ENCODE results near the gene EBLN2. TPM values are rescaled to one million over a fixed set of nuclear protein-coding genes. Genes with fewer than 3 reads are reported as not detected.

EBLN2 gene
- total and polyA plus RNA-seq, 2 experiments from 2014 or later: 4.7 to 9.9 TPM

DNA sequence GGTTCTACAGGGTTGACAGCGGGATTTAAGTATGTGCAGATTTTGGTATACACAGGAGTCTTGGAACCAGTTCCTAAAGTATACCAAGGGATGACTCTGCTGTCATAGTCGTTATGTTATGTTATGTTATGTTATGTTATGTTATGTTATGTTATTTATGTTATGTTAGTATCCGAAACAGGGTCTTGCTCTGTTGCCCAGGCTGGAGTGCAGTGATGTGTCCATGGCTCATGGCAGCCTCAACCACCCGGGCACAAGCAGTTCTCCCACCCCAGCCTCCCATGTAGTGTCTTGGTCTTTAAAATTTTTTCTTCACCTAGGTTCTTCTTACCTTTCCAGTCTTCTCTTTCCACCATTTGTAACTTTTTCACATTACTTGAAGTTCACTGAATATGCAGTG lies 43.2 kb upstream of the EBLN2 start (continued):
- TF ChIP-seq, protein P1, sequence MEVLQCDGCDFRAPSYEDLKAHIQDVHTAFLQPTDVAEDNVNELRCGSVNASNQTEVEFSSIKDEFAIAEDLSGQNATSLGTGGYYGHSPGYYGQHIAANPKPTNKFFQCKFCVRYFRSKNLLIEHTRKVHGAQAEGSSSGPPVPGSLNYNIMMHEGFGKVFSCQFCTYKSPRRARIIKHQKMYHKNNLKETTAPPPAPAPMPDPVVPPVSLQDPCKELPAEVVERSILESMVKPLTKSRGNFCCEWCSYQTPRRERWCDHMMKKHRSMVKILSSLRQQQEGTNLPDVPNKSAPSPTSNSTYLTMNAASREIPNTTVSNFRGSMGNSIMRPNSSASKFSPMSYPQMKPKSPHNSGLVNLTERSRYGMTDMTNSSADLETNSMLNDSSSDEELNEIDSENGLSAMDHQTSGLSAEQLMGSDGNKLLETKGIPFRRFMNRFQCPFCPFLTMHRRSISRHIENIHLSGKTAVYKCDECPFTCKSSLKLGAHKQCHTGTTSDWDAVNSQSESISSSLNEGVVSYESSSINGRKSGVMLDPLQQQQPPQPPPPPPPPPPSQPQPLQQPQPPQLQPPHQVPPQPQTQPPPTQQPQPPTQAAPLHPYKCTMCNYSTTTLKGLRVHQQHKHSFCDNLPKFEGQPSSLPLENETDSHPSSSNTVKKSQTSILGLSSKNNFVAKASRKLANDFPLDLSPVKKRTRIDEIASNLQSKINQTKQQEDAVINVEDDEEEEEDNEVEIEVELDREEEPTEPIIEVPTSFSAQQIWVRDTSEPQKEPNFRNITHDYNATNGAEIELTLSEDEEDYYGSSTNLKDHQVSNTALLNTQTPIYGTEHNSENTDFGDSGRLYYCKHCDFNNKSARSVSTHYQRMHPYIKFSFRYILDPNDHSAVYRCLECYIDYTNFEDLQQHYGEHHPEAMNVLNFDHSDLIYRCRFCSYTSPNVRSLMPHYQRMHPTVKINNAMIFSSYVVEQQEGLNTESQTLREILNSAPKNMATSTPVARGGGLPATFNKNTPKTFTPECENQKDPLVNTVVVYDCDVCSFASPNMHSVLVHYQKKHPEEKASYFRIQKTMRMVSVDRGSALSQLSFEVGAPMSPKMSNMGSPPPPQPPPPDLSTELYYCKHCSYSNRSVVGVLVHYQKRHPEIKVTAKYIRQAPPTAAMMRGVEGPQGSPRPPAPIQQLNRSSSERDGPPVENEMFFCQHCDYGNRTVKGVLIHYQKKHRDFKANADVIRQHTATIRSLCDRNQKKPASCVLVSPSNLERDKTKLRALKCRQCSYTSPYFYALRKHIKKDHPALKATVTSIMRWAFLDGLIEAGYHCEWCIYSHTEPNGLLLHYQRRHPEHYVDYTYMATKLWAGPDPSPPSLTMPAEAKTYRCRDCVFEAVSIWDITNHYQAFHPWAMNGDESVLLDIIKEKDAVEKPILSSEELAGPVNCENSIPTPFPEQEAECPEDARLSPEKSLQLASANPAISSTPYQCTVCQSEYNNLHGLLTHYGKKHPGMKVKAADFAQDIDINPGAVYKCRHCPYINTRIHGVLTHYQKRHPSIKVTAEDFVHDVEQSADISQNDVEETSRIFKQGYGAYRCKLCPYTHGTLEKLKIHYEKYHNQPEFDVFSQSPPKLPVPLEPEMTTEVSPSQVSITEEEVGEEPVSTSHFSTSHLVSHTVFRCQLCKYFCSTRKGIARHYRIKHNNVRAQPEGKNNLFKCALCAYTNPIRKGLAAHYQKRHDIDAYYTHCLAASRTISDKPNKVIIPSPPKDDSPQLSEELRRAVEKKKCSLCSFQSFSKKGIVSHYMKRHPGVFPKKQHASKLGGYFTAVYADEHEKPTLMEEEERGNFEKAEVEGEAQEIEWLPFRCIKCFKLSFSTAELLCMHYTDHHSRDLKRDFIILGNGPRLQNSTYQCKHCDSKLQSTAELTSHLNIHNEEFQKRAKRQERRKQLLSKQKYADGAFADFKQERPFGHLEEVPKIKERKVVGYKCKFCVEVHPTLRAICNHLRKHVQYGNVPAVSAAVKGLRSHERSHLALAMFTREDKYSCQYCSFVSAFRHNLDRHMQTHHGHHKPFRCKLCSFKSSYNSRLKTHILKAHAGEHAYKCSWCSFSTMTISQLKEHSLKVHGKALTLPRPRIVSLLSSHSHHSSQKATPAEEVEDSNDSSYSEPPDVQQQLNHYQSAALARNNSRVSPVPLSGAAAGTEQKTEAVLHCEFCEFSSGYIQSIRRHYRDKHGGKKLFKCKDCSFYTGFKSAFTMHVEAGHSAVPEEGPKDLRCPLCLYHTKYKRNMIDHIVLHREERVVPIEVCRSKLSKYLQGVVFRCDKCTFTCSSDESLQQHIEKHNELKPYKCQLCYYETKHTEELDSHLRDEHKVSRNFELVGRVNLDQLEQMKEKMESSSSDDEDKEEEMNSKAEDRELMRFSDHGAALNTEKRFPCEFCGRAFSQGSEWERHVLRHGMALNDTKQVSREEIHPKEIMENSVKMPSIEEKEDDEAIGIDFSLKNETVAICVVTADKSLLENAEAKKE (CRISPR knock-in tag; IDR thresholded peaks at IDR 0.05): no peak
- TF ChIP-seq ZNF331 (CRISPR knock-in tag; IDR thresholded peaks at IDR 0.05; ENCODE audit: low read depth) (no peak), CREB1 (CRISPR knock-in tag; IDR thresholded peaks at IDR 0.05; ENCODE audit: low read depth) (no peak), STAT1 (IDR thresholded peaks at IDR 0.05; ENCODE audit: unreplicated experiment) (no peak), EZH2phosphoT487 (IDR thresholded peaks at IDR 0.05; ENCODE audit: unreplicated experiment) (no peak)

GRCh38 chr3:73018790-73019441 lies 42.5 kb upstream of the EBLN2 start:
- Histone ChIP-seq H3K4me1 (ENCODE audit: insufficient read depth) (peaks cover 27% of the 10 kb centered on the region), H3K27ac (ENCODE audit: low read depth) (no peak overlapping the region), H2AFZ (no peak overlapping the region), H3K79me2 (replicated peaks; ENCODE audit: insufficient read depth) (no peaks in the 10 kb centered on the region; the same call in 1 of the 2 replicates), H3F3A (replicated peaks; ENCODE audit: low read depth) (no peaks in the 10 kb centered on the region), H3K4me3 (no peak overlapping the region), H3K4me2 (no peak overlapping the region), H3K36me3 (ENCODE audit: insufficient read depth) (no peaks in the 10 kb centered on the region), H4K20me1 (replicated peaks; ENCODE audit: insufficient read depth) (peaks cover 70% of the 10 kb centered on the region), H3K9me2 (ENCODE audit: insufficient read depth) (no peaks in the 10 kb centered on the region), H3K27me3 (ENCODE audit: insufficient read depth) (no peaks in the 10 kb centered on the region)
- no peak for DNase-seq (ENCODE audit: low spot score)
- Mint-ChIP-seq H3K36me3 (ENCODE audit: low read depth) (peaks cover 17% of the 10 kb centered on the region; the same call in 2 of the 3 replicates), H3K27me3 (ENCODE audit: insufficient read depth, low read depth, poor library complexity) (peaks cover 2% of the 10 kb centered on the region), H3K4me3 (no peak overlapping the region), H3K9me3 (no peaks in the 10 kb centered on the region), H3K4me1 (peaks cover 31% of the 10 kb centered on the region; the same call in 2 of the 3 replicates), H3K27ac (no peak overlapping the region)
- no peak for ATAC-seq
- TF ChIP-seq ZNF331 (CRISPR knock-in tag; IDR thresholded peaks at IDR 0.05; ENCODE audit: low read depth) (no peak), POLR2AphosphoS5 (IDR thresholded peaks at IDR 0.05; ENCODE audit: low read depth) (no peak), JUNB (IDR thresholded peaks at IDR 0.05; ENCODE audit: unreplicated experiment) (no peak), NANOG (IDR thresholded peaks at IDR 0.05; ENCODE audit: borderline replicate concordance) (no peak), EZH2 (IDR thresholded peaks at IDR 0.05; ENCODE audit: low read depth, unreplicated experiment) (no peak)
- TF ChIP-seq, protein P2, sequence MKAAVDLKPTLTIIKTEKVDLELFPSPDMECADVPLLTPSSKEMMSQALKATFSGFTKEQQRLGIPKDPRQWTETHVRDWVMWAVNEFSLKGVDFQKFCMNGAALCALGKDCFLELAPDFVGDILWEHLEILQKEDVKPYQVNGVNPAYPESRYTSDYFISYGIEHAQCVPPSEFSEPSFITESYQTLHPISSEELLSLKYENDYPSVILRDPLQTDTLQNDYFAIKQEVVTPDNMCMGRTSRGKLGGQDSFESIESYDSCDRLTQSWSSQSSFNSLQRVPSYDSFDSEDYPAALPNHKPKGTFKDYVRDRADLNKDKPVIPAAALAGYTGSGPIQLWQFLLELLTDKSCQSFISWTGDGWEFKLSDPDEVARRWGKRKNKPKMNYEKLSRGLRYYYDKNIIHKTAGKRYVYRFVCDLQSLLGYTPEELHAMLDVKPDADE (IDR thresholded peaks at IDR 0.05): no peak

Data from GM23338 (cell line).